Measurements from ENCODE around the gene NEB.
A peak's percentile ranks its signal among the peaks of the same experiment; 100 is the strongest.

NEB gene

GRCh38 chr2:151475071-151475470 lies 259.2 kb downstream of the NEB start:
- CTCF ChIA-PET: no interaction called here
- Mint-ChIP-seq H3K36me3 (peaks cover 69% of the 10 kb centered on the region), H3K4me1 (peaks cover 8% of the 10 kb centered on the region), H3K27me3 (no peaks in the 10 kb centered on the region), H3K27ac (no peak overlapping the region), H3K4me3 (no peak overlapping the region), H3K9me3 (peaks cover 2% of the 10 kb centered on the region)
- no peak for DNase-seq

- Mint-ChIP-seq H3K9me3 (peaks cover 2% of the 10 kb centered on the region), H3K36me3 (peaks cover 73% of the 10 kb centered on the region), H3K4me1 (peaks cover 8% of the 10 kb centered on the region), H3K27me3 (no peaks in the 10 kb centered on the region), H3K4me3 (no peak overlapping the region), H3K27ac (no peak overlapping the region)
- CTCF ChIA-PET: no interaction called here
- DNase-seq: no peak
Measured at GRCh38 chr2:151472966-151473365, 261.3 kb downstream of the NEB start.

GRCh38 chr2:151470556-151470955 lies 263.7 kb downstream of the NEB start:
- CTCF ChIA-PET: no interaction called here
- no peak overlapping the region for H3K4me3 Mint-ChIP-seq
- H3K9me3 Mint-ChIP-seq: peaks cover 2% of the 10 kb centered on the region

GRCh38 chr2:151465771-151466170 lies 268.5 kb downstream of the NEB start:
- Mint-ChIP-seq H3K27ac (no peak overlapping the region), H3K4me3 (no peak overlapping the region), H3K9me3 (no peaks in the 10 kb centered on the region), H3K27me3 (no peaks in the 10 kb centered on the region), H3K36me3 (peaks cover 80% of the 10 kb centered on the region), H3K4me1 (no peaks in the 10 kb centered on the region)
- DNase-seq: no peak
- CTCF ChIA-PET: interaction anchor here (1.1 kb wide), 1 partner anchor 560 kb away, joined by 5 read pairs; no protein-coding TSS in a partner anchor

More at GRCh38 chr2:151470556-151470955, 263.7 kb downstream of the NEB start:
- DNase-seq: no peak
- Mint-ChIP-seq H3K4me1 (peaks cover 8% of the 10 kb centered on the region), H3K27me3 (no peaks in the 10 kb centered on the region), H3K27ac (no peak overlapping the region), H3K36me3 (peaks cover 76% of the 10 kb centered on the region)

- no peaks in the 10 kb centered on the region for H3K9me3 Mint-ChIP-seq
- no peak overlapping the region for H3K27ac Mint-ChIP-seq
- H3K4me3 Mint-ChIP-seq: no peak overlapping the region
- no peaks in the 10 kb centered on the region for H3K27me3 Mint-ChIP-seq
- DNase-seq: no peak
- H3K36me3 Mint-ChIP-seq: peaks cover 61% of the 10 kb centered on the region
- CTCF ChIA-PET: interaction anchor here (1.1 to 2.7 kb wide), 2 partner anchors 21 to 567 kb away, joined by 4 to 10 read pairs; no protein-coding TSS in a partner anchor
- no peaks in the 10 kb centered on the region for H3K4me1 Mint-ChIP-seq
Measured at GRCh38 chr2:151459358-151459757, 274.9 kb downstream of the NEB start.

- Mint-ChIP-seq H3K9me3 (no peaks in the 10 kb centered on the region), H3K4me3 (no peak overlapping the region), H3K27me3 (no peaks in the 10 kb centered on the region), H3K4me1 (peaks cover 18% of the 10 kb centered on the region), H3K27ac (peak overlapping the region; percentile 55), H3K36me3 (peaks cover 50% of the 10 kb centered on the region)
- DNase-seq: no peak
- CTCF ChIA-PET: interaction anchor here (1.3 to 2.7 kb wide), 4 partner anchors 12 to 586 kb away, joined by 3 to 10 read pairs (median 6); no protein-coding TSS in a partner anchor
Measured at GRCh38 chr2:151439127-151439526, 295.1 kb downstream of the NEB start.

- Mint-ChIP-seq H3K27ac (no peak overlapping the region), H3K36me3 (peaks cover 49% of the 10 kb centered on the region), H3K27me3 (no peaks in the 10 kb centered on the region), H3K4me3 (no peak overlapping the region), H3K9me3 (no peaks in the 10 kb centered on the region), H3K4me1 (peaks cover 18% of the 10 kb centered on the region)
- CTCF ChIA-PET: interaction anchor here (1.3 to 2.7 kb wide), 7 partner anchors 11 to 587 kb away, joined by 3 to 10 read pairs (median 5); no protein-coding TSS in a partner anchor
- no peak for DNase-seq
Measured at GRCh38 chr2:151438506-151438905, 295.8 kb downstream of the NEB start.

GRCh38 chr2:151437630-151438029 lies 296.6 kb downstream of the NEB start:
- CTCF ChIA-PET: interaction anchor here (0.6 to 2.7 kb wide), 11 partner anchors 10 to 176 kb away, joined by 3 to 10 read pairs (median 4); partner anchors contain the start of gene RBM43
- no peak for DNase-seq
- Mint-ChIP-seq H3K36me3 (peaks cover 48% of the 10 kb centered on the region), H3K27ac (peak overlapping the region; percentile 78), H3K9me3 (no peaks in the 10 kb centered on the region), H3K27me3 (no peaks in the 10 kb centered on the region), H3K4me3 (no peak overlapping the region), H3K4me1 (peaks cover 18% of the 10 kb centered on the region)
